T-helper 2 cell treated with Interferon-gamma antibody and Interleukin-4, amounts not matched to agents 5 μg/mL and 100 μg/mL, for 36 hours (primary cell): ENCODE data around the gene THSD7B.

Experiments
- DNase-seq: peaks from one replicate; pipeline ENCODE4 v3.0.0; 2021; ENCODE audit warnings: low spot score
- H3K27ac Mint-ChIP-seq: one replicate; pipeline ENCODE4 v1.8.0; 2021; ENCODE audit warnings: mild to moderate bottlenecking, mixed read lengths
- H3K27me3 Mint-ChIP-seq: one replicate; pipeline ENCODE4 v1.8.0; 2021; ENCODE audit warnings: low read depth, mixed read lengths
- H3K36me3 Mint-ChIP-seq: one replicate; pipeline ENCODE4 v1.8.0; 2021; ENCODE audit warnings: low read depth, mixed read lengths
- H3K4me1 Mint-ChIP-seq: one replicate; pipeline ENCODE4 v1.8.0; 2021; ENCODE audit warnings: low read depth, mixed read lengths
- H3K4me3 Mint-ChIP-seq: one replicate; pipeline ENCODE4 v1.8.0; 2022; ENCODE audit warnings: mild to moderate bottlenecking, moderate library complexity, mixed read lengths
- H3K9me3 Mint-ChIP-seq: one replicate; pipeline ENCODE4 v1.8.0; 2021; ENCODE audit warnings: mixed read lengths

Gene THSD7B

GRCh38 chr2:136777391-136777790, 12.0 kb downstream of the THSD7B start:
- H3K4me3 Mint-ChIP-seq, result no peak overlapping the region
- H3K9me3 Mint-ChIP-seq, result no peaks in the 10 kb centered on the region
- no peak overlapping the region for H3K27ac Mint-ChIP-seq

GRCh38 chr2:136783856-136784255, 18.5 kb downstream of the THSD7B start:
- DNase-seq, result no peak
- no peak overlapping the region for H3K27ac Mint-ChIP-seq
- H3K4me1 Mint-ChIP-seq, result no peaks in the 10 kb centered on the region
- H3K36me3 Mint-ChIP-seq, result no peaks in the 10 kb centered on the region
- no peak overlapping the region for H3K4me3 Mint-ChIP-seq
- H3K9me3 Mint-ChIP-seq, result no peaks in the 10 kb centered on the region
- H3K27me3 Mint-ChIP-seq, result no peaks in the 10 kb centered on the region

More at GRCh38 chr2:136777391-136777790, 12.0 kb downstream of the THSD7B start:
- Mint-ChIP-seq H3K4me1 (no peaks in the 10 kb centered on the region), H3K36me3 (no peaks in the 10 kb centered on the region), H3K27me3 (no peaks in the 10 kb centered on the region)
- DNase-seq, result no peak

GRCh38 chr2:136785215-136785614, 19.9 kb downstream of the THSD7B start:
- H3K27me3 Mint-ChIP-seq, result no peaks in the 10 kb centered on the region
- no peaks in the 10 kb centered on the region for H3K9me3 Mint-ChIP-seq
- no peak overlapping the region for H3K27ac Mint-ChIP-seq
- no peaks in the 10 kb centered on the region for H3K4me1 Mint-ChIP-seq
- no peak overlapping the region for H3K4me3 Mint-ChIP-seq
- no peaks in the 10 kb centered on the region for H3K36me3 Mint-ChIP-seq
- no peak for DNase-seq

GRCh38 chr2:136787970-136788369, 22.6 kb downstream of the THSD7B start:
- H3K36me3 Mint-ChIP-seq, result no peaks in the 10 kb centered on the region
- H3K27ac Mint-ChIP-seq, result no peak overlapping the region
- H3K4me3 Mint-ChIP-seq, result no peak overlapping the region
- no peaks in the 10 kb centered on the region for H3K9me3 Mint-ChIP-seq
- no peaks in the 10 kb centered on the region for H3K27me3 Mint-ChIP-seq
- DNase-seq, result no peak
- no peaks in the 10 kb centered on the region for H3K4me1 Mint-ChIP-seq

GRCh38 chr2:136796339-136796738, 31.0 kb downstream of the THSD7B start:
- H3K36me3 Mint-ChIP-seq, result no peaks in the 10 kb centered on the region
- no peaks in the 10 kb centered on the region for H3K9me3 Mint-ChIP-seq
- H3K27ac Mint-ChIP-seq, result no peak overlapping the region
- H3K4me1 Mint-ChIP-seq, result no peaks in the 10 kb centered on the region
- no peak overlapping the region for H3K4me3 Mint-ChIP-seq
- H3K27me3 Mint-ChIP-seq, result no peaks in the 10 kb centered on the region
- no peak for DNase-seq

- no peak overlapping the region for H3K4me3 Mint-ChIP-seq
- no peaks in the 10 kb centered on the region for H3K9me3 Mint-ChIP-seq
- H3K27me3 Mint-ChIP-seq, result no peaks in the 10 kb centered on the region
- H3K27ac Mint-ChIP-seq, result no peak overlapping the region
- H3K36me3 Mint-ChIP-seq, result no peaks in the 10 kb centered on the region
- no peak for DNase-seq
- H3K4me1 Mint-ChIP-seq, result no peaks in the 10 kb centered on the region
These were observed 33.4 kb downstream of the THSD7B start for GRCh38 chr2:136798766-136799165.

- Mint-ChIP-seq H3K27me3 (no peaks in the 10 kb centered on the region), H3K9me3 (no peaks in the 10 kb centered on the region), H3K36me3 (no peaks in the 10 kb centered on the region), H3K27ac (no peak overlapping the region), H3K4me1 (no peaks in the 10 kb centered on the region), H3K4me3 (no peak overlapping the region)
- DNase-seq, result no peak
These were observed 36.3 kb downstream of the THSD7B start for GRCh38 chr2:136801661-136802060.

- Mint-ChIP-seq H3K9me3 (no peaks in the 10 kb centered on the region), H3K36me3 (no peaks in the 10 kb centered on the region), H3K4me3 (no peak overlapping the region), H3K27ac (no peak overlapping the region), H3K4me1 (no peaks in the 10 kb centered on the region), H3K27me3 (no peaks in the 10 kb centered on the region)
- no peak for DNase-seq
These were observed 44.7 kb downstream of the THSD7B start for GRCh38 chr2:136809998-136810397.

- H3K27ac Mint-ChIP-seq, result no peak overlapping the region
- H3K36me3 Mint-ChIP-seq, result no peaks in the 10 kb centered on the region
- H3K4me1 Mint-ChIP-seq, result no peaks in the 10 kb centered on the region
- no peak overlapping the region for H3K4me3 Mint-ChIP-seq
- H3K27me3 Mint-ChIP-seq, result no peaks in the 10 kb centered on the region
- H3K9me3 Mint-ChIP-seq, result no peaks in the 10 kb centered on the region
- no peak for DNase-seq
These were observed 53.5 kb downstream of the THSD7B start for GRCh38 chr2:136818839-136819238.

GRCh38 chr2:136823291-136823690, 57.9 kb downstream of the THSD7B start:
- Mint-ChIP-seq H3K27me3 (no peaks in the 10 kb centered on the region), H3K9me3 (no peaks in the 10 kb centered on the region), H3K4me3 (no peak overlapping the region), H3K36me3 (no peaks in the 10 kb centered on the region), H3K4me1 (no peaks in the 10 kb centered on the region), H3K27ac (no peak overlapping the region)
- no peak for DNase-seq

- Mint-ChIP-seq H3K27ac (no peak overlapping the region), H3K4me3 (no peak overlapping the region), H3K4me1 (no peaks in the 10 kb centered on the region), H3K27me3 (no peaks in the 10 kb centered on the region), H3K36me3 (no peaks in the 10 kb centered on the region), H3K9me3 (no peaks in the 10 kb centered on the region)
- DNase-seq, result no peak
These were observed 62.8 kb downstream of the THSD7B start for GRCh38 chr2:136828162-136828561.

GRCh38 chr2:136828774-136829173, 63.4 kb downstream of the THSD7B start:
- H3K4me3 Mint-ChIP-seq, result no peak overlapping the region
- H3K4me1 Mint-ChIP-seq, result no peaks in the 10 kb centered on the region
- H3K27ac Mint-ChIP-seq, result no peak overlapping the region
- DNase-seq, result no peak
- no peaks in the 10 kb centered on the region for H3K36me3 Mint-ChIP-seq
- no peaks in the 10 kb centered on the region for H3K9me3 Mint-ChIP-seq
- no peaks in the 10 kb centered on the region for H3K27me3 Mint-ChIP-seq

GRCh38 chr2:136844546-136844945, 79.2 kb downstream of the THSD7B start:
- Mint-ChIP-seq H3K4me3 (peak overlapping the region; percentile 17), H3K9me3 (no peaks in the 10 kb centered on the region), H3K27me3 (no peaks in the 10 kb centered on the region), H3K36me3 (no peaks in the 10 kb centered on the region), H3K4me1 (peaks cover 8% of the 10 kb centered on the region), H3K27ac (no peak overlapping the region)
- DNase-seq, result no peak

GRCh38 chr2:136858656-136859055, 93.3 kb downstream of the THSD7B start:
- Mint-ChIP-seq H3K4me3 (no peak overlapping the region), H3K27me3 (no peaks in the 10 kb centered on the region), H3K36me3 (no peaks in the 10 kb centered on the region), H3K9me3 (no peaks in the 10 kb centered on the region), H3K27ac (no peak overlapping the region), H3K4me1 (no peaks in the 10 kb centered on the region)
- DNase-seq, result no peak

- Mint-ChIP-seq H3K36me3 (no peaks in the 10 kb centered on the region), H3K9me3 (no peaks in the 10 kb centered on the region), H3K27me3 (no peaks in the 10 kb centered on the region), H3K4me1 (no peaks in the 10 kb centered on the region), H3K4me3 (no peak overlapping the region), H3K27ac (no peak overlapping the region)
- no peak for DNase-seq
These were observed 95.2 kb downstream of the THSD7B start for GRCh38 chr2:136860443-136860958.
